HCEC 1CT (cell line): ENCODE data around the gene SLC6A13.
"Not testable (repeated sequence)": the region's sequence is repeated elsewhere in the genome, so short reads cannot be mapped to it uniquely, and the experiment has no call there.

Experiments
- DNase-seq: peaks from one replicate; pipeline ENCODE4 v3.0.0-alpha.2; 2017

SLC6A13 gene

GRCh38 chr12:263574-263973, 938 bp upstream of the SLC6A13 start:
- peak; percentile 52 for DNase-seq

- no peak for DNase-seq
Observed at GRCh38 chr12:262113-262512, 523 bp downstream of the SLC6A13 start.

- DNase-seq: no peak
Observed at GRCh38 chr12:257521-258321, 4.9 kb downstream of the SLC6A13 start.

- no peak for DNase-seq
Observed at GRCh38 chr12:256958-257357, 5.7 kb downstream of the SLC6A13 start.

GRCh38 chr12:256225-256624, 6.4 kb downstream of the SLC6A13 start:
- no peak for DNase-seq

- no peak for DNase-seq
Observed at GRCh38 chr12:254912-255311, 7.7 kb downstream of the SLC6A13 start.

GRCh38 chr12:254039-254438, 8.6 kb downstream of the SLC6A13 start:
- no peak for DNase-seq

GRCh38 chr12:253116-253831, 9.4 kb downstream of the SLC6A13 start:
- no peak for DNase-seq

GRCh38 chr12:252636-253035, 10.0 kb downstream of the SLC6A13 start:
- no peak for DNase-seq

GRCh38 chr12:247271-247670, 15.4 kb downstream of the SLC6A13 start:
- no peak for DNase-seq

- no peak for DNase-seq
Observed at GRCh38 chr12:243381-243780, 19.3 kb downstream of the SLC6A13 start.

- no peak for DNase-seq
Observed at GRCh38 chr12:242496-242895, 20.1 kb downstream of the SLC6A13 start.

GRCh38 chr12:241266-241665, 21.4 kb downstream of the SLC6A13 start:
- no peak for DNase-seq

- no peak for DNase-seq
Observed at GRCh38 chr12:240566-240965, 22.1 kb downstream of the SLC6A13 start.

- DNase-seq: no peak
Observed at GRCh38 chr12:238736-239398, 23.8 kb downstream of the SLC6A13 start.

GRCh38 chr12:238116-238515, 24.5 kb downstream of the SLC6A13 start:
- no peak for DNase-seq

- DNase-seq: no peak
Observed at GRCh38 chr12:237026-237815, 25.4 kb downstream of the SLC6A13 start.

- no peak for DNase-seq
Observed at GRCh38 chr12:236445-236844, 26.2 kb downstream of the SLC6A13 start.

- DNase-seq: not testable (repeated sequence)
Observed at GRCh38 chr12:235967-236366, 26.7 kb downstream of the SLC6A13 start.

- no peak for DNase-seq
Observed at GRCh38 chr12:234891-235415, 27.7 kb downstream of the SLC6A13 start.

GRCh38 chr12:234019-234418, 28.6 kb downstream of the SLC6A13 start:
- no peak for DNase-seq

- DNase-seq: no peak
Observed at GRCh38 chr12:233615-233968, 29.0 kb downstream of the SLC6A13 start.
